Measurements from ENCODE around the gene MORN1.

- no peak for TF ChIP-seq EZH2 (IDR thresholded peaks at IDR 0.05; ENCODE audit: low read length)
- TF ChIP-seq CTCF (optimal IDR thresholded peaks at IDR 0.05 in 1 of 3, IDR thresholded peaks at IDR 0.05 in 1 of 3, conservative IDR thresholded peaks at IDR 0.05 in 1 of 3; ENCODE audit: extremely low read depth in 1 of 3, insufficient read depth in 2 of 3, low read length in 3 of 3): no peak
Measured at GRCh38 chr1:2375246-2375922, 16.0 kb downstream of the MORN1 start.
